HepG2 (cell line): Measurements from ENCODE around the gene GLE1. TPM values are rescaled to one million over a fixed set of nuclear protein-coding genes. Genes with fewer than 3 reads are reported as not detected.
A peak's percentile ranks its signal among the peaks of the same experiment; 100 is the strongest.

Source experiments
- CCDC6 ChIP-seq: sonication (generic); formaldehyde crosslinking; IDR thresholded peaks from 2 replicates; pipeline ENCODE4 v1.8.1; 2022; ENCODE audit warnings: mild to moderate bottlenecking, missing genetic modification reagents, moderate library complexity
- ELF3 ChIP-seq: IDR thresholded peaks from 2 replicates; pipeline ENCODE4 v1.6.1; 2016; ENCODE audit warnings: missing genetic modification reagents, missing compliant biosample characterization
- ERF ChIP-seq: IDR thresholded peaks from 2 replicates; pipeline ENCODE4 v1.6.1; 2018; ENCODE audit warnings: missing biosample characterization, missing genetic modification reagents
- JUNB ChIP-seq: sonication (generic); formaldehyde crosslinking; IDR thresholded peaks from 2 replicates; pipeline ENCODE4 v1.8.0; 2022; ENCODE audit warnings: missing genetic modification reagents, mild to moderate bottlenecking, borderline replicate concordance
- KLF15 ChIP-seq: sonication (generic); formaldehyde crosslinking; IDR thresholded peaks from 2 replicates; pipeline ENCODE4 v1.8.1; 2023; ENCODE audit warnings: borderline replicate concordance, mild to moderate bottlenecking, inconsistent platforms, missing genetic modification reagents, mixed read lengths
- KMT2A ChIP-seq: sonication (generic); formaldehyde crosslinking; IDR thresholded peaks from 2 replicates; pipeline ENCODE4 v1.4.0; 2020; ENCODE audit warnings: missing genetic modification reagents
- MBNL3 ChIP-seq: fragments of 250-450 bp; sonication (Bioruptor Pico); conservative IDR thresholded peaks from 2 replicates; pipeline ENCODE4 v1.8.0; 2022; ENCODE audit warnings: mild to moderate bottlenecking, inconsistent platforms
- PTBP1 ChIP-seq: fragments of 200-400 bp; formaldehyde crosslinking; IDR thresholded peaks from 2 replicates; pipeline ENCODE4 v1.6.1; 2018; ENCODE audit warnings: low read length, low read depth; ENCODE audit not compliant: poor library complexity, severe bottlenecking
- SAFB2 ChIP-seq: sonication (generic); formaldehyde crosslinking; IDR thresholded peaks from 2 replicates; pipeline ENCODE4 v1.5.1; 2020; ENCODE audit warnings: missing genetic modification reagents, low read depth, mild to moderate bottlenecking, borderline replicate concordance
- SIN3A ChIP-seq: IDR thresholded peaks from 2 replicates; pipeline ENCODE4 v1.6.1; 2011; ENCODE audit warnings: low read depth, mild to moderate bottlenecking, control low read depth, low read length, borderline replicate concordance
- SOX13 ChIP-seq, 3 experiments: fragments of 450-650 bp in 1 of 3; sonication (generic) in 1 of 3; formaldehyde crosslinking in 1 of 3; IDR thresholded peaks in 2 of 3; conservative IDR thresholded peaks in 1 of 3; 2 replicates each; pipeline versions ENCODE4 v1.5.0 to v1.6.1; 2016 to 2020; ENCODE audit warnings: antibody characterized with exemption in 1 of 3, mild to moderate bottlenecking in 1 of 3, missing compliant biosample characterization in 1 of 3, missing genetic modification reagents in 1 of 3, moderate library complexity in 1 of 3
- SRY ChIP-seq: sonication (generic); formaldehyde crosslinking; IDR thresholded peaks from 2 replicates; pipeline ENCODE4 v1.8.0; 2022; ENCODE audit warnings: mild to moderate bottlenecking, missing genetic modification reagents
- TFDP1 ChIP-seq: IDR thresholded peaks from 2 replicates; pipeline ENCODE4 v1.6.1; 2016; ENCODE audit warnings: missing compliant biosample characterization, missing genetic modification reagents, borderline replicate concordance
- ZBTB7B ChIP-seq: sonication (generic); formaldehyde crosslinking; IDR thresholded peaks from 2 replicates; pipeline ENCODE4 v1.4.0; 2020; ENCODE audit warnings: missing genetic modification reagents
- ZC3H13 ChIP-seq: sonication (generic); formaldehyde crosslinking; IDR thresholded peaks from 2 replicates; pipeline ENCODE4 v1.8.1; 2023; ENCODE audit warnings: mild to moderate bottlenecking, missing genetic modification reagents, moderate library complexity
- ZNF235 ChIP-seq: sonication (generic); formaldehyde crosslinking; IDR thresholded peaks from 2 replicates; pipeline ENCODE4 v1.8.1; 2023; ENCODE audit warnings: mild to moderate bottlenecking, missing genetic modification reagents, borderline replicate concordance
- ZNF704 ChIP-seq: sonication (generic); formaldehyde crosslinking; IDR thresholded peaks from 2 replicates; pipeline ENCODE4 v1.8.1; 2023; ENCODE audit warnings: mild to moderate bottlenecking, inconsistent platforms, moderate library complexity, missing genetic modification reagents, borderline replicate concordance
- ZNF740 ChIP-seq: sonication (generic); formaldehyde crosslinking; IDR thresholded peaks from 2 replicates; pipeline ENCODE4 v1.4.0; 2020; ENCODE audit warnings: missing genetic modification reagents
- polyA plus RNA-seq, 8 experiments: library from polyadenylated mRNA; depleted of rRNA in 3 of 8; stranded (reverse) in 7 of 8; unstranded in 1 of 8; fragments of >200 nt; fragmentation: Illumina TruSeq in 4 of 8; extraction: Trizol in 4 of 8; gene quantifications; 2 replicates each; pipeline versions ENCODE4 v1.2.1 to v1.2.3, GENCODE V29; 2011 to 2016; ENCODE audit warnings: low read depth in 4 of 8, missing spikeins in 1 of 8, mixed read lengths in 1 of 8; ENCODE audit not compliant: insufficient read depth in 1 of 8
- total RNA-seq, 5 experiments: library from RNA; depleted of rRNA; stranded (reverse); fragments of >200 nt; fragmentation: Illumina TruSeq; extraction: Trizol; gene quantifications; 2 replicates each; pipeline ENCODE4 v1.2.3, GENCODE V29; 2016; ENCODE audit warnings: low read depth in 1 of 5
- TF ChIP-seq, protein P1 (sequence below): sonication (generic); formaldehyde crosslinking; IDR thresholded peaks from 2 replicates; pipeline ENCODE4 v1.8.1; 2023; ENCODE audit warnings: mild to moderate bottlenecking, missing genetic modification reagents
- TF ChIP-seq, protein P2 (sequence below): sonication (generic); formaldehyde crosslinking; IDR thresholded peaks from 2 replicates; pipeline ENCODE4 v1.5.0; 2020; ENCODE audit warnings: missing genetic modification reagents, mild to moderate bottlenecking, borderline replicate concordance
- TF ChIP-seq, protein P3 (sequence below): sonication (generic); formaldehyde crosslinking; IDR thresholded peaks from 2 replicates; pipeline ENCODE4 v1.9.0; 2022; ENCODE audit warnings: missing genetic modification reagents, mild to moderate bottlenecking, borderline replicate concordance

Gene GLE1
- total and polyA plus RNA-seq, 2 of the 13 experiments (the other 11 are each of a cell fraction or from before 2014, with no cell fraction given), result 14.7 to 28.8 TPM

- TF ChIP-seq SRY (CRISPR knock-in tag) (no peak), TFDP1 (peak; percentile 63; the same call in 1 of the 2 replicates), ERF (CRISPR knock-in tag) (0 out of 2 replicates have a peak, but pooled peaks have one; percentile 56), SIN3A (peak; percentile 97), PTBP1 (no peak), SOX13 (IDR thresholded peaks at IDR 0.05) (no peak), SOX13 (CRISPR knock-in tag; conservative IDR thresholded peaks at IDR 0.05 in 1 of 2, IDR thresholded peaks at IDR 0.05 in 1 of 2) (0 out of 4 replicates have a peak, but pooled peaks of 1 of the 2 experiments have one; percentile 10), ZBTB7B (CRISPR knock-in tag) (peak; percentile 62; the same call in 1 of the 2 replicates), SAFB2 (CRISPR knock-in tag) (no peak), CCDC6 (CRISPR knock-in tag) (peak; percentile 83), ZNF740 (CRISPR knock-in tag) (0 out of 2 replicates have a peak, but pooled peaks have one; percentile 51), KLF15 (CRISPR knock-in tag) (no peak), ZNF235 (CRISPR knock-in tag) (0 out of 2 replicates have a peak, but pooled peaks have one; percentile 36), ZC3H13 (CRISPR knock-in tag) (0 out of 2 replicates have a peak, but pooled peaks have one; percentile 46), ELF3 (CRISPR knock-in tag) (peak; percentile 73; the same call in 1 of the 2 replicates), MBNL3 (no peak), KMT2A (CRISPR knock-in tag) (0 out of 2 replicates have a peak, but pooled peaks have one; percentile 30), ZNF704 (CRISPR knock-in tag) (peak; percentile 76; the same call in 1 of the 2 replicates), JUNB (CRISPR knock-in tag) (no peak)
- TF ChIP-seq, protein P1, sequence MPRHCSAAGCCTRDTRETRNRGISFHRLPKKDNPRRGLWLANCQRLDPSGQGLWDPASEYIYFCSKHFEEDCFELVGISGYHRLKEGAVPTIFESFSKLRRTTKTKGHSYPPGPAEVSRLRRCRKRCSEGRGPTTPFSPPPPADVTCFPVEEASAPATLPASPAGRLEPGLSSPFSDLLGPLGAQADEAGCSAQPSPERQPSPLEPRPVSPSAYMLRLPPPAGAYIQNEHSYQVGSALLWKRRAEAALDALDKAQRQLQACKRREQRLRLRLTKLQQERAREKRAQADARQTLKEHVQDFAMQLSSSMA, result no peak
- TF ChIP-seq, protein P2, sequence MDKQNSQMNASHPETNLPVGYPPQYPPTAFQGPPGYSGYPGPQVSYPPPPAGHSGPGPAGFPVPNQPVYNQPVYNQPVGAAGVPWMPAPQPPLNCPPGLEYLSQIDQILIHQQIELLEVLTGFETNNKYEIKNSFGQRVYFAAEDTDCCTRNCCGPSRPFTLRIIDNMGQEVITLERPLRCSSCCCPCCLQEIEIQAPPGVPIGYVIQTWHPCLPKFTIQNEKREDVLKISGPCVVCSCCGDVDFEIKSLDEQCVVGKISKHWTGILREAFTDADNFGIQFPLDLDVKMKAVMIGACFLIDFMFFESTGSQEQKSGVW, result peak; percentile 27; the same call in 1 of the 2 replicates
- TF ChIP-seq, protein P3, sequence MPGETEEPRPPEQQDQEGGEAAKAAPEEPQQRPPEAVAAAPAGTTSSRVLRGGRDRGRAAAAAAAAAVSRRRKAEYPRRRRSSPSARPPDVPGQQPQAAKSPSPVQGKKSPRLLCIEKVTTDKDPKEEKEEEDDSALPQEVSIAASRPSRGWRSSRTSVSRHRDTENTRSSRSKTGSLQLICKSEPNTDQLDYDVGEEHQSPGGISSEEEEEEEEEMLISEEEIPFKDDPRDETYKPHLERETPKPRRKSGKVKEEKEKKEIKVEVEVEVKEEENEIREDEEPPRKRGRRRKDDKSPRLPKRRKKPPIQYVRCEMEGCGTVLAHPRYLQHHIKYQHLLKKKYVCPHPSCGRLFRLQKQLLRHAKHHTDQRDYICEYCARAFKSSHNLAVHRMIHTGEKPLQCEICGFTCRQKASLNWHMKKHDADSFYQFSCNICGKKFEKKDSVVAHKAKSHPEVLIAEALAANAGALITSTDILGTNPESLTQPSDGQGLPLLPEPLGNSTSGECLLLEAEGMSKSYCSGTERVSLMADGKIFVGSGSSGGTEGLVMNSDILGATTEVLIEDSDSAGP, result peak; percentile 56
Measured at GRCh38 chr9:128455849-128456612, 48.5 kb upstream of the GLE1 start, which contains the start of gene ODF2 (continued).
